Measurements from ENCODE around the gene HK3.
"Not testable (repeated sequence)": the region's sequence is repeated elsewhere in the genome, so short reads cannot be mapped to it uniquely, and the experiment has no call there.

HK3 gene

DNA sequence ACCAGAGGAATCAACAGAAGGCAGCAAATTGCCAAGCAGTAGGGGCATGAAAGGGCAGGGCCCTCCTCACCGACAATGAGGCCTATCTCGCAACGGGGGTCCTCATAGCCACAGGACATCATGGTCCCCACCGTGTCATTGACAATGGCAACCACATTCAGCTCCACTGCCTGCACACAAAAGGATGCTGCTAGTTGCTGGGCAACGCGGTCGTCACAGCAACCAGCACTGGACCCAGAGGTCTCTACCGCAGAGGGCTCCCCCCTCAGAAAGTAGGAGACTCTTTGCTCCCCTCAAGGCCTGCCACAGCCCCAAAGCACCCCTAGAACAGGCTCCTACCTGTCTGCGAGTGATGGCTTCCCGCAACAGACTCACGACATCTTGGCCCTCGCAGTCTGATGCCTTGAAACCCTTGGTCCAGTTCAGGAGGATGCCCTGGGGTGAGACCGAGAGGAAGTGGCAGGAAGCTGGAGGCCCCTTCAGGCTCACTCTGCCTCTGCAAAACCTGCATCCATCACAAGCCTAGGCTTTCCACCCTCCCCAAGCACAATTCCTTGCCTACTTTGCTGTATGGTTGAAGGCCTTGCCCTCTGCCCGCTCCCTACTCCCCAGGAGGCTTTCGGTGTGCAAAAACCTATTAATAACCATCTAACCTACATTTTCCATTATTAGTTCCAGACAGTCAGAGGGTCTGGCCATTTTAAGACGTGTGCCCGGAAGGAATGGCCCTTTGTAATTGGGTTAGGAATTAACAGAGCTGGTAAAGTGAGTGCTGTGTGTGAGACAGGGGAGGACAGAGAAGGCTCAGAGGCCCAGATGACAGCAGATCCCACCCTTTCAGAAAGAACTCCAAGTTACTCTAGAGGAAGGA is 15.2 kb downstream of the HK3 start:
- no peak for DNase-seq (ENCODE audit: low read depth in 2 of 2)

DNA sequence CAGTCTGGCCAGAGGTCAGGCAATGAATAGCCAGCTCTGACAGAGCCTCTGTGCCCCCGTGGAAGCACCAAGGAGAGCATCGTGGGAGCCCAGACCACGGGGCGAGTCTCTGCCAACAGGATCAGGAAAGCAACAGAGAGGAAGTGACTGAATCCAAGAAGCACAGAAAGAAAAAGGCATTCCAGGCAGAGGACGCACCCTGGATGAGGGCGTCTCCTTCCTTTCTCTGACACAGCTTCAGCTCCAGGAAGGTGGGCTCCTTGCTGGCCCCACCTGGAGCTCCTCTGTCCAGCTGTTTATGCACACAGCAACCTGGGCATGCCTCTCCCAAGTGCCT is 16.6 kb downstream of the HK3 start:
- no peak for DNase-seq (ENCODE audit: low read depth in 2 of 2)

DNA sequence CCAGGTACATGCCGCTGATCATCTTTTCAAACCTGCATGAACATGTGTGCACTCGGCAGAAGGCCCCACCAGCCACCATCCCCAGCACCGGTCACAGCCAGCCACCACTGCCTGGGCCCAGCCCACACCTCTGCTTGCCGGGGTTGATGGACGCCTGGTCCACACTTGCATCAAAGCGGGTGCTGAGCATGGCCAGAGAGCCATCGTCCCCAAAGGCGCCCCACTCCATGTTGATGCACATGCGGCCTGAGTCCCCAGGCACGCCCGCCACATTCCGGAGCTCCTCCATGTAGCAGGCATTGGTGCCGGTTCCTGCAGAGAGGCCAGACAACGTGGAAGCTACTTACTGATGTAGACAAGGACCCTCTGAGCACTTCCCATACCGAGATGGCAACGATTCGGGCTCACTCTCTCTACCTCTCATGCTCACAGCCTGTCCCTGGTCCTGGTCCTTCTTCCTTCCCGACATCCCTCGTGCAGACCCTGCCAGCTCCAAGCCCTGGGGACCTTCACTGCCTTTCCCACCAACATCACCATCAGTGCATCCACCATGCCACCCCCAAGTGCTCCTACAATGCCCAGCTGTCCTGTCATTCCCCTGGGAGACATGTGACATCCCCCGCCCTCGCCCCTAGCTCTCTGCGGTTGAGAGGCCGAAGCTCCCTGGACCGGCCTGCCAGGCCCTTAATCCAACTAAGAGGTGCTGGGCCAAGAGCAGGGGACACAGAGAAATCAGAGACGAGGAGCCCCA is 17.2 kb downstream of the HK3 start:
- no peak for DNase-seq (ENCODE audit: low read depth in 2 of 2)

DNA sequence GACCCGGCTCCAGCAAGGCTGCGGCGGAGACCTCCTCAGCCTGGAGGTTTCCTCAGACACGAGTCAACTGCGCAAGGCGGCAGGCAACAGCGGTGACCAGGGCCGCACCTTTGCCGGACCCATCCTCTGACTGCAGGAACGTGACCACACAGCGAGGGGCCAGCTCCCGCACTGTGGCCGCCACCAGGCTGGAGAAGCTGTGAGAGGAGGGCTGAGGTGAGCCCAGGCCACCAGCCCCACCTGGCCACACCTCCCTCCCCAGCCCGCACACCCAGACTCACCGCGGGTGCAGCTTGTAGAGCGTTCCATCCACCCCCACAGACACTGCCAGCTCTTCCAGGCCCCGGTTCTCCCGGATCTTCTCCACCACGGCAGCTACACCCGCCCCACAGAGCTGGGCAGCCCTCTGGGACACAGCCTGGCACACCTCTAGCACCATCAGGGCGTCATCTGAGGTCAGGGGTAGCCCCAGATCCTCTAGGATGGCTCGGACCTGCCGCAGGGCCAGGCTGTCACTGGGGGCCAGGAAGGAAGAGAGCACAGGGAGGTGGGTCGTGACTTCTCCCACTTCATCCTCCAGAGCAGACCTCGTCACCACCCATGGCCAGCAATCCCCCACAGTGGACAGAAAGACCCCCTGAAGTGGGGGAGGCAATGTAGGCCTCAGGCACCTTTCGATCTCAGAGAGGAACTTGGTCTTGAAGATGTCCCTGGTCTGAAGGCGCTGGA is 18.0 kb downstream of the HK3 start:
- DNase-seq (ENCODE audit: low read depth in 2 of 2) = no peak

DNA sequence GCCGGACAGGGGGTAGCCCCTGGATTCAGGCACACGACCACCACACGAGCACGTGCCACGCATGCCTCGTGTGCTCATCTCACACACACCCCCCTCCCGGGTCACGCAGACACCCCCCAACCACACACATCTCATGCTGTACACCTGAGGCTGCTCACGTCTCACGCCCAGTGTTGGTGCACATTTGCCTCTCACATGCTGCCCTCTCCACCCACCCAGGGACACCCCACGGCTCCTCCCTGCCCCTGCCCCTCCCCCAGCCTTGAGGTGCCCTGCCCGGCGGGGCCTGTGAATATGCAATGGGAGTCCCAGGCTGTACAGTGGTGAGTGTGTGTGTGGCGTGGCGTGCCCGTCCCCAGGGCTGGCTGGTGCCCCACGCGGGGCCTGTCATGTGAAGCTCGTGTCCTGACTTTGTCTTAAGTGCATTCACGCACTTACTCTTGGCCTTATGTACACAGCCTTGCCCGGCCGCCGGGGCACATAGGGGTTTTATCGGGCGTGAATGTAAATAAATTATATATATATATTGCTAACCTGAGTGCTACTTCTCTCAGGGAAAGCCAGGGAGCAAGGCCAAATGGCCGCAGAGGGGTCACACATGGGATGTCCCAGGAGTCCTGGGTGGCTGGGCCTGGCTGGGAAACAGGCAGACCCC is 18.7 kb downstream of the HK3 start:
- no peak for DNase-seq (ENCODE audit: low read depth in 2 of 2)

DNA sequence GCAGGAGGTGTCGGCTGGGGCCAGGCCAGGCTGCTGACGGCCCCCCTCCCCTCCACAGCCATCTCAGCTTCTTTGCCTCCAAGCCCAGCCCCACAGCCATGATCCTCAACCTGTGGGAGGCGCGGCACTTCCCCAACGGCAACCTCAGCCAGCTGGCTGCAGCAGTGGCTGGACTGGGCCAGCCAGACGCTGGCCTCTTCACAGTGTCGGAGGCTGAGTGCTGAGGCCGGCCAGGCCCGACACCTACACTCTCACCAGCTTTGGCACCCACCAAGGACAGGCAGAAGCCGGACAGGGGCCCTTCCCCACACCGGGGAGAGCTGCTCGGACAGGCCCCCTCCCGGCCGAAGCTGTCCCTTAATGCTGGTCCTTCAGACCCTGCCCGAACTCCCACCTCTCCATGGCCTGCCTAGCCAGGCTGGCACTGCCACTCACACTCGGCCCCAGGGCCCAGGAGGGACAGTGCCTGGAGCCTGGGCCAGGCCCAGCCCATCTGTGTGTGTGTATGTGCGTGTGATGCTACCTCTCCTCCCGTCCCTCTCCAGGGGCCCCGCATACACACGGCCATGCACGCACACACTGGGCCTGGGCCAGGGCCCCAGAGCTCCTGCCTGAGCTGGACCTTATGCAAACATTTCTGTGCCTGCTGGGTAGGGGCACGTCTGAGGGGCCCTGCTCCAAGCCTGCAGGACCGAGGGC is 19.3 kb downstream of the HK3 start:
- DNase-seq (ENCODE audit: low read depth in 2 of 2) = no peak

DNA sequence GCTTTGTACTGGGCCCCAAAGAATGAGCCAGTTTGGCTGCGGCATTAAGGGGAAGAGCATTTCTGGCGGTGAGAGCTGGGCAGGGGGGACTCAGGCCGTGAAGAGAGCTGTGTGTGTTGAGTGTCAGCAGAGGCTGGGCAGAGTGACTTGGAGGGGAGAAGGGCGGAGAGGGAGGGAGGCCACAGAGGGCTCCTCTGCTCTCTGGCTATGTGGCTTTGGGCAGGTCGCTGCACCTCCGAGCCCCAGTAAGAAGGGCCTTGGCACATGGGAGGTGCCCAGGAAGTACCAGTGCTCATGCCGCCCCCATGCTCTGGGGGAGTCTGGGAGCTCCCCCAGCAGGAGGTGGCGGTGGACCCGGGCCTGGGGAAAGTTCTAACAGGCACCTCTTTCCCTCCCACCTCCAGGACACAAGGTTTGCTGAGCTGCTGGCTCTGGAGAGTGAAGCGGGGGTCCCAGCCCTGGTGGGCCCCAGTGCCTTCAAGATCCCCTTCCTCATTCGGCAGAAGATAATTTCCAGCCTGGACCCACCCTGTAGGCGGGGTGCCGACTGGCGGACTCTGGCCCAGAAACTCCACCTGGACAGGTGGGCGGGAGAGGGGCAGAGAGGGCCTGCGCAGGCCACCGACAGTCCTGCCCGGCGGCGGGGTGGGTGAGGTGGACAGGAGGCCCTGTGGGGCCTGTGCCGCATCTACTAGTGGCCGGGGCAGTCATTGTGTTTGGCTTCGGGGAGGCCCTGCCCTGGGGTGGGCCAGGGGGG is 20.1 kb downstream of the HK3 start:
- no peak for DNase-seq (ENCODE audit: low read depth in 2 of 2)

DNA sequence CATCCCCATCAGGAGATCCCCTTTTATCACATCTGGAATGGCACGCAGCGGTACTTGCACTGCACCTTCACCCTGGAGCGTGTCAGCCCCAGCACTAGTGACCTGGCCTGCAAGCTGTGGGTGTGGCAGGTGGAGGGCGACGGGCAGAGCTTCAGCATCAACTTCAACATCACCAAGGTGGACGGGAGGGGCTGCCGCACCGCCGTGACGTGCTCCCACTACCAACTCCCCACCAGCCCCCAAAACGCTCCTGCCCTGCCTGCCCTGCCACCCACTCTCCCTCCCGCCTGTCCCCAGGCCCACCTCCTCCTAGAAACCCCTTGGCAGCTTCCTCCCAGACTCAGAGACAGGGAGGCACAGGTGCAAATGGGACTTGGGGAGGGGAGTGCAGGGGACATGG is 20.7 kb downstream of the HK3 start:
- DNase-seq (ENCODE audit: low read depth in 2 of 2) = no peak

DNA sequence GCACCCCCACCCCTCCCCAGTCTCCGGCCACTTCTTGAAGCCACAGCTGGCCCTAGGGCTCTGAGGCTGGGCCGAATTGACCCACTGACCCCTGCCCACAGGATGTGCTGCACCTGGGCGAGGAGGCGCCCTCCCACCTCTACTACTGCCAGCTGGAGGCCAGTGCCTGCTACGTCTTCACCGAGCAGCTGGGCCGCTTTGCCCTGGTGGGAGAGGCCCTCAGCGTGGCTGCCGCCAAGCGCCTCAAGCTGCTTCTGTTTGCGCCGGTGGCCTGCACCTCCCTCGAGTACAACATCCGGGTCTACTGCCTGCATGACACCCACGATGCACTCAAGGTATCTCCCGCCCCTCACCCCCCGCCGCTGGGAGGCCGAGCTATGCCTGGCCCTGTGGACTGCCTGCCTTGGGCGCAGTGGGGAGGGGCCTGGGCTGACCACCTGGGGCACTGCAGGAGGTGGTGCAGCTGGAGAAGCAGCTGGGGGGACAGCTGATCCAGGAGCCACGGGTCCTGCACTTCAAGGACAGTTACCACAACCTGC is 21.3 kb downstream of the HK3 start:
- DNase-seq (ENCODE audit: low read depth in 2 of 2) = no peak

DNA sequence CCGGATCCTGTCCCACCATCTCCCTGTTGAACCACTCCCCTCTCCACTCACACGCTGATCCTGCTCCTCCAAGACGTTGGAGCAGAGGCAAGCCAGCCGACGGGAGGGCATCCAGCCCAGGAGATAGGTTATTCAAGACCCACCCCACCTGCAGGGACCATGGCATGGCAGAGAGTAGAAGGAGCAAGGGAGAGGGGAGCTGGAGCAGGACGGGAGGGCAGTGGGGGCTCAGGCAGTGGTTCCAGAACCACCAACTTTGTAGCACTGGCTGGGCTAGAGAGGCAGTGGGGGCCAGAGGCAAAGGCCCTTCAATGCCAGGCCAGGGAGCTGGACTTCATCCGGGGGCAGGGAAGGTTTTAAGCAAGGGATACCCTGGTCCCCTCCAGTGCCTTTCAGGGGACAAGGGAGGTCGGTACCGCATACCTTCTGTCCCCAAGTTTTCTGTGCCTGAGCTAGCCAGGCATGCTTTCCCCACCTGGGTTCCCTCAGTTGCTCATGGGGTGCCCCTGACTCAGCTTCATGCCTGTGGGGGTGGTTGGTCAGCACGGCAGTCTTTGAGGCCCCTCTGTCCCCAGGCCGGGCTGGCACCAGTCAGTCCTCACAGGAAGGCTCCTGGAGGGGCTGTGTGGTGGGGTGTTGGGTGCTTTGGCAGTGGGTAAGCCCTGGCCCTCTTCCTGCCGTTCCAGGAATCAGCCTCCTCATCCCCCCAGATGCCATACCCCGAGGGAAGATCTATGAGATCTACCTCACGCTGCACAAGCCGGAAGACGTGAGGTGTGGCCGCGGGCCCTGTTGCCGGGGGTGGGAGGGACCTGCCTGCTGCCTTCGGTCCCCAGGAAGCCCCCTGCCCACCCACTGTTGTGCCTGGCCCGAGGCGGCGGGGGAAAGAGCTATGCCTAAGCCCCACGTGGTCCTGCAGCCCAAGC is 22.4 kb downstream of the HK3 start:
- DNase-seq (ENCODE audit: low read depth in 2 of 2) = no peak

DNA sequence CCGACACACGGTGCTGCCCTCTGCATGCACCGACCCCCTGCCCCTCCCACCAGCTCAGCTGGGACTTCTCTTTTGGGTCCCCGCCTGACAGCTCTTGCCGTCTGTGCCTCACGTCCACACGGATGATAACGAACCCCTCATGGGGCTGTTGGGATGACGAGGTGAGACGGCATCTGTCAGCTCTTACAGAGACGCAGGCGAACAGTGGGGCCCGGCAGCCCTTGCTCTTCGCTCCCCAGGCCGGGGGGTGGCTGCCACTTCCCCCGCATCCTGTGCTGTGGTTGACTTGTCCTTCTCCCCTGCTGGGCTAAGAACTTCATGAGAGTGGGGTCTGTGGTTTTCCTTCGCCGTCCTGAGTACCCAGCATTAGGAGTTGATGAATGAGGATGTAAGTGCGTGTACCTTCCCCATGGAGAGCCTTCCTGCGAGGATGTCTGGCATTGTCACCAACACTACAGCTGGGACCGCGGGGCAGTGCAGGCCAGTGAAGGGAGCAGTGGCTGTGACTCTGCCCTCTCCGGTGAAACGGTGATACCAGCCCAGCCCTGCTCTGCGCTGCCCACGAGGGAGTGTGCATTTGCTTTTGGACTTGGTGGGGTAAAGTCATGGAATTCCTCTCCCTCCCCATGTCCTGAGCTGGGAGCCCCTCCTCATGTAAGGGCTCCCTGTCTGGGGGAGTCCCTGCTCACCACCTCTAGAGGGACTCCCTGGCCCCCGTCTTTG is 23.2 kb downstream of the HK3 start:
- no peak for DNase-seq (ENCODE audit: low read depth in 2 of 2)

DNA sequence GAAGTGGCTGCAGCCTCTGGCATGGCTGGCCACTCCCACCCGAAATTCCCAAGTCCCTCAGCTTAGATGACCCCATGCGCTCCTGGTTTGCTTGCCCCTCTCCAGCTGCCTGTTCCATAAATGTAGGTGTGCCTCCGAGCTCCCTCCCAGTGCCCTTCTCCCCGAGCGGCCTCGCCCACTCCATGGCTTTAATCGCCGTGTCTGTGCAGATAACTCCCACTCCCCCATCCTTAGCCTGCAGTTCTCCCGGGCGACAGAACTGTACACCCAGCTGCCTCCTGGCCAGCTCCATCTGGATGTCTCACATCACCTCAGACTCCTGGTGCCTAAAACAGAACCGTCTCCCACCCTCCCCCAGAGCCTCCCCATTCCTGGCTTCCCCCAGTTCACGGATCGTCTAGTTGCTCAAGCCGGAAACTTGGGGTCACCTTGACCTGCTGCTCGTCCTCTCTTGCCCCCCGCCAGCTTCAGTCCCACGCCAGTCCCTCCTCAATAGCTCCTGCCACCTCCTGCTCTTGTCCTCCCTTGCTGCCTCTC is 24.1 kb downstream of the HK3 start:
- DNase-seq (ENCODE audit: low read depth in 2 of 2) = no peak

DNA sequence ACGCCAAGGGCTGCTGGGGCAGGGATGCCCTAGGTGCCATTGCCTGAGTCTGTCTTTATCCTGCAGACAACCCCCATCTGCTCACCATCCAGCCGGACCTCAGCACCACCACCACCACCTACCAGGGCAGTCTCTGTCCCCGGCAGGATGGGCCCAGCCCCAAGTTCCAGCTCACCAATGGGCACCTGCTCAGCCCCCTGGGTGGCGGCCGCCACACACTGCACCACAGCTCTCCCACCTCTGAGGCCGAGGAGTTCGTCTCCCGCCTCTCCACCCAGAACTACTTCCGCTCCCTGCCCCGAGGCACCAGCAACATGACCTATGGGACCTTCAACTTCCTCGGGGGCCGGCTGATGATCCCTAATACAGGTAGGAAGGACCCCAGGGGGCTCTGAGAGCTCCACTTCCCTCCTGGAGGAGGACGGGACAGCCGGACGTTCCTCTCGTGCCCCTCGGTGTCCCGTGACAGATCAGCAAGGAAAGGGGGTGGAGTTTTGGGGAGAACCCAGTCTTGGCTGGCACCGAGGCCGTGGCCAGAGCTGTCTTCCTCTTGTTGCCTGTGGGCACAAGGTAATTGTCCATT is 24.9 kb downstream of the HK3 start:
- DNase-seq (ENCODE audit: low read depth in 2 of 2) = no peak

DNA sequence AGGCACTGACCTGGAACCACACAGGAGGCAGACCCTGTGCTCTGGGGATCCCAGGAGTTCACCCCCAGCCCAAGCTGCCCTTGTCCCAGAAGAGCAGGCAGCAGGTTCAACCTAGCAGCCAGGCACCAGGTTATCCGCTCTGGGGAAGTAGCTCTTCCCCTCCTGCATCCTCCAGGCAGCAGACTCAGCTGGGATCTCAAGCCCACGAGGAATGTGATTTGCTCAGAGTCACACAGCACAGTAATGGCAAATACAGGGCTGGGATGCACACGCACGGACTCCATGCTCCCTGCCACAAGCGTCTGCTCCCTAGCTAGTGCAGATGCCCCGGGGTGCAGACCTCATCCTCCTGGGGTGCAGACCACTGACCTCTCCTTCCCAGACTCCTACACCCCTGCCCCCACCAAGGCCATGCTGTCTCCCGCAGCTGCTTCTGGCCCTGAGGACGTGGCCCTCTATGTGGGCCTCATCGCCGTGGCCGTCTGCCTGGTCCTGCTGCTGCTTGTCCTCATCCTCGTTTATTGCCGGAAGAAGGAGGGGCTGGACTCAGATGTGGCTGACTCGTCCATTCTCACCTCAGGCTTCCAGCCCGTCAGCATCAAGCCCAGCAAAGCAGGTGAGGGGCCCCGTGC is 25.5 kb downstream of the HK3 start:
- no peak for DNase-seq (ENCODE audit: low read depth in 2 of 2)

DNA sequence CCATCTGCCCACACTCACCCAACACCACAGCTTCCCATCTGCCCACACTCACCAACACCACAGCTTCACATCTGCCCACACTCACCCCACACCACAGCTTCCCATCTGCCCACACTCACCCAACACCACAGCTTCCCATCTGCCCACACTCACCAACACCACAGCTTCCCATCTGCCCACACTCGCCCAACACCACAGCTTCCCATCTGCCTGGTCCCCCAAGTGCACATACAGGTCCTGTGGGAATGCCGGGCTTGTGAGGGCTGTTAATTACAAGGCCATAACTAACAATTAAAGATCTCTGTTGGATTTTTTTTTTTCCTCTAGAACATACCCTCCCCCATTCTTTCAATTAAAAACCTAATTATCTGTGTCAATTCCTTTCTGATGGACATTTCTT is 26.1 kb downstream of the HK3 start:
- not testable (repeated sequence) for DNase-seq (ENCODE audit: low read depth in 2 of 2)

DNA sequence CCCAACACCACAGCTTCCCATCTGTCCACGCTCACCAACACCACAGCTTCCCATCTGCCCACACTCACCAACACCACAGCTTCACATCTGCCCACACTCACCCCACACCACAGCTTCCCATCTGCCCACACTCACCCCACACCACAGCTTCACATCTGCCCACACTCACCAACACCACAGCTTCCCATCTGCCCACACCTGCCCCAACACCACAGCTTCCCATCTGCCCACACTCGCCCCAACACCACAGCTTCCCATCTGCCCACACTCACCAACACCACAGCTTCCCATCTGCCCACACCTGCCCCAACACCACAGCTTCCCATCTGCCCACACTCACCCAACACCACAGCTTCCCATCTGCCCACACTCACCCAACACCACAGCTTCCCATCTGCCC is 26.6 kb downstream of the HK3 start:
- DNase-seq (ENCODE audit: low read depth in 2 of 2) = not testable (repeated sequence)

DNA sequence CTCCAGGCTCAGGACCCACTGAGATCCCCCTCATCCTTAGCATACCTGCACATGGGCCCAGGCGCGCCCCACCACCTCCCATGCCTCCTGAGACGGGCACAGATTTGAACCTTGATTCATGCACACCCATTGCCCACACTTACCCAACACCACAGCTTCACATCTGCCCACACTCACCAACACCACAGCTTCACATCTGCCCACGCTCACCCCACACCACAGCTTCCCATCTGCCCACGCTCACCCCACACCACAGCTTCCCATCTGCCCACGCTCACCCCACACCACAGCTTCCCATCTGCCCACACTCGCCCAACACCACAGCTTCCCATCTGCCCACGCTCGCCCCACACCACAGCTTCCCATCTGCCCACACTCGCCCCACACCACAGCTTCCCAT is 28.5 kb downstream of the HK3 start:
- not testable (repeated sequence) for DNase-seq (ENCODE audit: low read depth in 2 of 2)

Measured in stimulated activated CD8-positive, alpha-beta memory T cell treated with anti-CD3 and anti-CD28 coated beads, Interleukin-7, amount 100 ng/mL, for 1 hour (primary cell).